VCaP (cell line): ENCODE measurements around the gene TMEM200C.

Experiments
- H3K27ac ChIP-seq: fragments of 450-650 bp; 2 replicates; pipeline ENCODE4 v1.5.1; 2017
- TF ChIP-seq, protein P1 (sequence below): fragments of 450-650 bp; conservative IDR thresholded peaks from 2 replicates; pipeline ENCODE4 v1.5.1; 2017; ENCODE audit warnings: mild to moderate bottlenecking, moderate library complexity

The TMEM200C gene

DNA sequence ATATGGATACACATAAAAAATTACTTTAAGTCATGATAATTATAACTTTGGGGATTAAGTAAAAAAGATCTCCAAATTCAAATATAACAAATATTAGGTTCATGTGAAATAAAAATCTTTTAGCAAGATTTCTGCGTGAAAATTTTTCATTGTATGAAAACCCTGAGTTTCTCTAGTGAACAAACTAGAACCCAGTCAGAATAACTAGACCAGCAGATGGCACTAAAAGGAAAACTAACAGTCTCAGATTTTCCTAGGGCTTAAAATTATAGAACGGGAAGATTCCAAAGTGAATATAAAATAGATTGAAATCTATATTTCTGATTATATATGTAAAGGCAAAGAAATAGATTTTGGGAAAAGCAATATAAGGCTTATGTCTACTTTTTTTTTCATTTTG is 43.3 kb downstream of the TMEM200C start:
- no peak overlapping the region for H3K27ac ChIP-seq
- TF ChIP-seq, protein P1, sequence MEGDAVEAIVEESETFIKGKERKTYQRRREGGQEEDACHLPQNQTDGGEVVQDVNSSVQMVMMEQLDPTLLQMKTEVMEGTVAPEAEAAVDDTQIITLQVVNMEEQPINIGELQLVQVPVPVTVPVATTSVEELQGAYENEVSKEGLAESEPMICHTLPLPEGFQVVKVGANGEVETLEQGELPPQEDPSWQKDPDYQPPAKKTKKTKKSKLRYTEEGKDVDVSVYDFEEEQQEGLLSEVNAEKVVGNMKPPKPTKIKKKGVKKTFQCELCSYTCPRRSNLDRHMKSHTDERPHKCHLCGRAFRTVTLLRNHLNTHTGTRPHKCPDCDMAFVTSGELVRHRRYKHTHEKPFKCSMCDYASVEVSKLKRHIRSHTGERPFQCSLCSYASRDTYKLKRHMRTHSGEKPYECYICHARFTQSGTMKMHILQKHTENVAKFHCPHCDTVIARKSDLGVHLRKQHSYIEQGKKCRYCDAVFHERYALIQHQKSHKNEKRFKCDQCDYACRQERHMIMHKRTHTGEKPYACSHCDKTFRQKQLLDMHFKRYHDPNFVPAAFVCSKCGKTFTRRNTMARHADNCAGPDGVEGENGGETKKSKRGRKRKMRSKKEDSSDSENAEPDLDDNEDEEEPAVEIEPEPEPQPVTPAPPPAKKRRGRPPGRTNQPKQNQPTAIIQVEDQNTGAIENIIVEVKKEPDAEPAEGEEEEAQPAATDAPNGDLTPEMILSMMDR: peak; percentile 73

GRCh38 chr18:5842653-5843052 is 52.7 kb downstream of the TMEM200C start:
- TF ChIP-seq, protein P1: no peak
- H3K27ac ChIP-seq: no peak overlapping the region

DNA sequence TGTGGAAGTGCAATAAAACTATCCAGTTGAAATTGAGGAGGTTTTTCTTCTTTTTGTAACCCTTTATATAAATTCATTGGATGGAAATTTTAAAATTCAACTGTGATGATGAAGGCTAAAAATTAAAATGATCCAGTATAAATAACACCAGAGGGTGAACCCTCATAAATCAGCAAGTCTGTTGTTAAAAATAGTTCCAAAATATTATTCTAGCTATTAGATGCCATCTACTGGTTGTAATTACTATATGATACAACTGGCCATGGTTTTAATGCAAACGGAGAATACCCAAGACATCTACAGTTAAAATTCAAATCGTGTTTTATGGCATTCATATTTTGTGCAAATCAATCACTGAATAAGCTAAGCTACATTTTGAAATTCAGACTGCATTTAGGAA is 53.8 kb downstream of the TMEM200C start:
- TF ChIP-seq, protein P1: peak; percentile 56
- H3K27ac ChIP-seq: no peak overlapping the region

DNA sequence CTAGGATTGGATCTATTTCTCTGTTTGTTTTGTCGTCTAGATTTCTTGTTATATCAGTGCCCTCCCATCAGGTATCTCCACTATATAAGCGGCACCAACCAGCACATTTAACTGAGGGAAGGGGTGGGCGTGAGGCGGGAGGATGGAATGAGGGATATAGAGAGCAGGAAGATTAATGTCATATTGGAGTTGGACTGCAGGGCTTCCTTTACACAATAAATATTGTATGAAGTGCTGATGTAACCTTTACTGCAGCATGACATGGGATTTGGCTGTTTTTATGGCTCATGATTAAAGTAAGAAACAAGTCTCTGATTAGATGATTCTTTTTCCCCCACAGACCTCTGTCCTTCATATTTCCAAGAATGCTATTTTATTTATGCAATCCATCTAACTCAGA is 54.8 kb downstream of the TMEM200C start:
- TF ChIP-seq, protein P1: no peak
- H3K27ac ChIP-seq: no peak overlapping the region

- TF ChIP-seq, protein P1: no peak
- no peak overlapping the region for H3K27ac ChIP-seq
These were observed 55.3 kb downstream of the TMEM200C start for GRCh38 chr18:5840025-5840424.

DNA sequence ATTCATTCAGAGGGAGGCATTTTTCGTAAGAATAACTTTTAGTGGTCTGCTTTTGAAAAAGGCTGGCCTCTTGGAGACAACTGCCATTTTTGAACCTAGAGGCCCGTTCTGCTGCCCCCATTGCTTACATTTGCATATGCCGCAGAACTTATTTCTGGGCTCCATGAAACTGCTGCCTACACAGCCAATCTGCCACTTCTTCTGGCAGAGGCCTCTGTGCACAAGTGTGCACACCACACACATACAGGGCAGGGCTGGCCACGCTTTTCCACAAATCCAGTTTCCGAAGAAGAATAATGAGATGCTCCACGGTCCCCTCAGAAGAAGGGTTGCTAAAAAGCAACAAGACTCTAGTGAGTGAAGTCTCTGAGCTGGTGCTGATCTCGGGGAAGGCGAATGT is 56.2 kb downstream of the TMEM200C start:
- no peak overlapping the region for H3K27ac ChIP-seq
- TF ChIP-seq, protein P1: no peak
